NCI-H345 (cell line): Measurements from ENCODE around the gene CERCAM.

Source experiments
- DNase-seq: peaks from one replicate; lab custom pipeline; 2025; lab: John Stamatoyannopoulos, UW

The CERCAM gene

GRCh38 chr9:128456613-128457061 lies 36.0 kb downstream of the CERCAM start:
- peak; percentile 75 for DNase-seq

GRCh38 chr9:128457207-128457606 lies 36.5 kb downstream of the CERCAM start:
- DNase-seq, result no peak

DNA sequence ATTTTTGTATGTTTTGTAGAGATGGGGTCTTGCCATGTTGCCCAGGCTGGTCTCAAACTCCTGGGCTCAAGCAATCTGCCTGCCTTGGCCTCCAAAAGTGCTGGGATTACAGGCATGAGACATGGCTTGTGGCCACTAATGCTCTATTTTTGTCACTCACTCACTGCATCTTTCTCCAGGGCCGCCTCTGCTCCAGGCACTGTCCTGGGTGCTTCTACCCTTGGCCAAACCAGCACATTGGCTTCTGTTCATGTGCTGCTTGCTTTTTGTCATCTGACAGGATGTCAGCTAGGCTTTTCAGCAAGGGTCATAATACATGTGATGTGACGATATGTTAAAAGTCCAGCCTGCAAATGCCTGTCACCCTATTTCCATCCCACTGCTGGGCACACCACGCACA lies 38.4 kb downstream of the CERCAM start:
- no peak for DNase-seq

- no peak for DNase-seq
Measured at GRCh38 chr9:128469070-128469469, 48.4 kb downstream of the CERCAM start.

DNA sequence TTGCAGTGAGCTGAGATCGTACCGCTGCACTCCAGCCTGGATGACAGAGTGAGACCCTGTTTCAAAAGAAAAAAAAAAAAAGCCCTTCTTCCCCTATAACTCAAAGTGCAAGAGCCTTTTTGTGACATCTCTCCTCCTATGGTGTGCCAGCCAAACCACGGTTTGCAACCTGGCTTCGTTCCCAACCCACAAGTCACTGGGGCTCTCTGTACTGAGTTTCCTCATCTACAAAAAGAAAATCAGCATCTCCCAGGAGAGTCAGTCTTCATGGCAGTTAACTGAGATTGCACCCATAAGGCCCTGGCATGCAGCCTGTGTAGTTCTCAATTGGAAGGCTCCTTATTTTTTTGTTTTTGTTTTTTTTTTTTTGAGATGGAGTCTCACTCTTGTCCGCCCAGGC lies 49.9 kb downstream of the CERCAM start:
- no peak for DNase-seq

DNA sequence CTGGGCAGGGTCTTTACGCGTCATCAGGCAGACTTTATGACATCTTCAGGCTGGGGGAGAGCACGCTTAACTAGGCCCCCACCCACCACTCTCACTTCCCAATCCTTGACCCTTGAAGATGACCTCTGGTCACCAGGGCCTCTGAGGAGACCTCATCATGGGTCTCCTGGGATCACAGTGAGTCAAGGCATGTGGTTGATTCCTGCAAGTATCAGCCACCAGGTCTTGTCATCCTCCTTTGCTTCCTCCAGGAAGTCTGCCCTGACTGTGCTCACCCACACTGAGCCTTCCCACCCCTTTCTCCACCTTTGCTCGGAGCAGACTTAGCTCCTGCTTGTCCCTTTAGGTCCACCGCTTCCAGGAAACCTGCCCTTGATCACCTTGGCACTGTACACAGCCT lies 52.4 kb downstream of the CERCAM start:
- no peak for DNase-seq

DNA sequence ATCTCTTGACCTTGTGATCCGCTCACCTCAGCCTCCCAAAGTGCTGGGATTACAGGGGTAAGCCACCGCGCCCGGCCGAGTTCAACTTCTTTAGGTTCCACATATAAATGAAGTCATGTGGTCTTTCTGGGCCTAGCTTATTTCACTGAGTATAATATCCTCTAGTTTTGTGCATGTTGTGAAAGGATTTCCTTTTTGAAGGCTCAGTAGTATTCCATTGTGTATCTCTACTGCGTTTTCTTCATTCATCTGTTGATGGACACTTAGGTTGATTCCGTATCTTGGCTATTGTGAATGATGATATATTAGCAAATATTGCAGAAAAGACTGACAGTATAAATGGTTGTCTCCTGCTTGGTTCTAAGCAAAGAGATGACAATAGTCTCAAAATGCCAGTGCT lies 55.2 kb downstream of the CERCAM start:
- DNase-seq, result no peak

DNA sequence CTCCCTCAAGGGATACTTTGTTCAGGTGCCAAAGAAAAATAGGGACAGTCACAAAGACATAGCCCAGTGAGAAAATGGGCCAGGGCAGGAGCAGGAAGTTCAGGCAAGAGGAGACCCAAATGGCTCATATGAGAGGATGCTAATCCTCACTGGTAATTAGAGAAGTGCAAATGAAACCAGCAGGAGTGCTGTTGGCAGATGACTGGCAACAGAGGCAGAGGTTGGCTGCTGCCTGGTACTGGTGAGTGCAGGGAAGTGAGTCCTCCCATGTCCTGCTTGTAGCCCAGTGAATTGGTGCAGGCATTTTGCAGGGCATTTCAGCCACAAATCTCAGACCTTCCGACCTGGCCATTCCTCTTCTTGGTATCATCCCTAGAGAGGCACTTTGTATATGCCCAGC lies 58.6 kb downstream of the CERCAM start:
- DNase-seq, result no peak

DNA sequence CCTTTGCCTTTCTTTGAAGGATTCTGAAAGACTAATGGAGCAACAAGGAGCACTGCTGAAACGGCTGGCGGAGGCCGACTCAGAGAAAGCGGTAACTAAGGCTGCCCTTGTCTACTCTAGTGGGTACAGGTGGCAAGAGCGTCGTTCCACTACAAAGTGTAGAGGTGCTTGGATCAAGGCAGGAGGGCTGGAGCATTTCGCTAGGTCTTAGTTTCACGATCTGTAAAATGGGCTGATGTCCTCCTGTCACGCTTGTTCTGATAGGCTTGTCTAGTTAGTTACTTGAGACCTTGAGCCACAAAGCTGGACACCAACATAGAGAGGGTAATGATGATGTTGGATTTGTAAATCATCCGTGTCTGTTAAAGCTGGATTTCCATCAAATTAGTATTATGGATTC lies 60.9 kb downstream of the CERCAM start:
- no peak for DNase-seq

GRCh38 chr9:128482186-128482585 lies 61.5 kb downstream of the CERCAM start:
- no peak for DNase-seq

DNA sequence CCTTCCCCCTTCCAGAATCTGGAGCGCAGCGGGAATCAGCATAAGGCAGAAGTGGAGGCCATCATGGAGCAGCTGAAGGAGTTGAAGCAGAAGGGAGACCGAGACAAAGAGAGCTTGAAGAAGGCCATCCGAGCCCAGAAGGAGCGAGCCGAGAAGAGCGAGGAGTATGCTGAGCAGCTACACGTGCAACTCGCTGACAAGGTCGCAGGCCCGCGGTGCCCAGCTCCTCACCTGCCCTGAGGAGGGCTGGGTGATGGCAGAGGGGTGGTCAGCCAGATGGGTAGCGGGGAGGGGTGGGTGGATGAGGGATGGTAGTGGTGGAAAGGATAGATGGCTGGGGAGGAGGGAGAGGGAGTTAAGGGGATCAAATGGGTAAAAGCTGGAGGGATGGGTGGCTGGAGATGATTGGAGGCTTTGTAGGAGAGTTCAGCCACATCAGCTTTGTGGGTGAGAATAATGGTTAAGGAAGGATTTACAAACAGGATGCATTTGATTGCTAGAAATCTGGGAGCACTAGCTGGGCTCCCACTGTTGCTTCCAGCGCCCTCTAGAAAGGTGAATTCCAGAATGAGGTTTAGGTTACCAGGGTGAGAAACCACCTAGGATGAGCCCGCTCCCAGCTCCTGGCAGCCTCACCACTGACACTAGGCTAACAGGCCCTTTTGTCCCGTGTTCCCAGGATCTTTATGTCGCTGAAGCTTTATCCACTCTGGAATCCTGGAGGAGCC lies 64.2 kb downstream of the CERCAM start:
- no peak for DNase-seq

GRCh38 chr9:128485414-128485855 lies 64.8 kb downstream of the CERCAM start:
- no peak for DNase-seq

- no peak for DNase-seq
Measured at GRCh38 chr9:128486201-128486600, 65.5 kb downstream of the CERCAM start.
